Neural progenitor cell (in vitro differentiated cells): Measurements from ENCODE around the gene GPR141. TPM values are rescaled to one million over a fixed set of nuclear protein-coding genes. Genes with fewer than 3 reads are reported as not detected.

ENCODE experiments used
- DNase-seq: peaks from one replicate; pipeline ENCODE4 v3.0.0-alpha.2; 2016; ENCODE audit warnings: low spot score
- H2AFZ ChIP-seq: fragments of 200-600 bp; sonication (generic); replicated peaks from 2 replicates; pipeline ENCODE4 v1.6.1; 2016; ENCODE audit warnings: antibody characterized with exemption
- H3F3A ChIP-seq: fragments of 200-600 bp; sonication (generic); 2 replicates; pipeline ENCODE4 v1.6.1; 2016; ENCODE audit warnings: antibody characterized with exemption, low read depth
- H3K27ac ChIP-seq: fragments of 200-600 bp; sonication (generic); 2 replicates; pipeline ENCODE4 v1.5.1; 2016; ENCODE audit warnings: mild to moderate bottlenecking
- H3K27me3 ChIP-seq: fragments of 200-600 bp; sonication (generic); 2 replicates; pipeline ENCODE4 v1.6.1; 2016; ENCODE audit warnings: mild to moderate bottlenecking, moderate library complexity
- H3K36me3 ChIP-seq: fragments of 200-600 bp; sonication (generic); 2 replicates; pipeline ENCODE4 v1.5.1; 2016
- H3K4me1 ChIP-seq: fragments of 200-600 bp; sonication (generic); 2 replicates; pipeline ENCODE4 v1.6.1; 2016; ENCODE audit warnings: mixed run types
- H3K4me2 ChIP-seq: fragments of 200-600 bp; sonication (generic); 2 replicates; pipeline ENCODE4 v1.6.1; 2016
- H3K4me3 ChIP-seq: fragments of 200-600 bp; sonication (generic); 2 replicates; pipeline ENCODE4 v1.5.1; 2016
- H3K79me2 ChIP-seq: fragments of 200-600 bp; sonication (generic); 2 replicates; pipeline ENCODE4 v1.6.1; 2016; ENCODE audit warnings: low read depth
- H3K9ac ChIP-seq: fragments of 200-600 bp; sonication (generic); 2 replicates; pipeline ENCODE4 v1.6.1; 2016
- H3K9me3 ChIP-seq: fragments of 200-600 bp; sonication (generic); 2 replicates; pipeline ENCODE4 v1.5.1; 2016; ENCODE audit warnings: low read depth
- H4K20me1 ChIP-seq: fragments of 200-600 bp; sonication (generic); 2 replicates; pipeline ENCODE4 v1.6.1; 2016; ENCODE audit warnings: low read depth
- H3K27ac Mint-ChIP-seq: 3 replicates; pipeline ENCODE4 v1.8.0; 2021; ENCODE audit warnings: mixed read lengths
- H3K27me3 Mint-ChIP-seq: 2 replicates; pipeline ENCODE4 v1.8.0; 2022; ENCODE audit warnings: low read depth, mild to moderate bottlenecking, inconsistent platforms, moderate library complexity, mixed read lengths; ENCODE audit not compliant: insufficient read depth
- H3K36me3 Mint-ChIP-seq: 3 replicates; pipeline ENCODE4 v1.8.0; 2021; ENCODE audit warnings: mixed read lengths
- H3K4me1 Mint-ChIP-seq: 3 replicates; pipeline ENCODE4 v1.8.0; 2021; ENCODE audit warnings: mixed read lengths
- H3K4me3 Mint-ChIP-seq: 3 replicates; pipeline ENCODE4 v1.8.0; 2021; ENCODE audit warnings: mild to moderate bottlenecking, moderate library complexity, mixed read lengths
- H3K9me3 Mint-ChIP-seq: 3 replicates; pipeline ENCODE4 v1.8.0; 2020; ENCODE audit warnings: mixed read lengths
- CTCF ChIP-seq: fragments of 200-600 bp; sonication (generic); IDR thresholded peaks from 2 replicates; pipeline ENCODE4 v1.5.1; 2017; ENCODE audit warnings: antibody characterized with exemption, mild to moderate bottlenecking
- EZH2 ChIP-seq: fragments of 200-600 bp; sonication (generic); IDR thresholded peaks from 2 replicates; pipeline ENCODE4 v1.6.1; 2017; ENCODE audit warnings: antibody characterized with exemption, mild to moderate bottlenecking, moderate library complexity
- EZH2phosphoT487 ChIP-seq: fragments of 200-600 bp; sonication (generic); IDR thresholded peaks from 2 replicates; pipeline ENCODE4 v1.6.1; 2017; ENCODE audit warnings: antibody characterized with exemption
- total RNA-seq: library from RNA; depleted of rRNA; stranded (reverse); fragments of >200 nt; gene quantifications from 2 replicates; pipeline ENCODE4 v1.2.3, GENCODE V29; 2015; ENCODE audit warnings: low replicate concordance

GPR141 gene
- total RNA-seq, 1 donor from 2014 or later = 2.6 TPM

GRCh38 chr7:37771801-37772200 lies 88.2 kb downstream of the GPR141 start:
- Histone ChIP-seq H3K9me3 (no peaks in the 10 kb centered on the region), H3K36me3 (no peaks in the 10 kb centered on the region), H3K4me3 (no peak overlapping the region), H3K4me2 (no peak overlapping the region), H3K27ac (no peak overlapping the region), H3K27me3 (no peaks in the 10 kb centered on the region), H3K79me2 (no peaks in the 10 kb centered on the region), H3K9ac (no peak overlapping the region), H3K4me1 (no peaks in the 10 kb centered on the region), H3F3A (no peaks in the 10 kb centered on the region), H4K20me1 (no peaks in the 10 kb centered on the region), H2AFZ (no peak overlapping the region)
- TF ChIP-seq EZH2 (no peak), CTCF (no peak), EZH2phosphoT487 (no peak)
- Mint-ChIP-seq H3K27me3 (no peaks in the 10 kb centered on the region), H3K4me3 (no peak overlapping the region), H3K27ac (no peak overlapping the region), H3K36me3 (no peaks in the 10 kb centered on the region), H3K9me3 (peaks cover 14% of the 10 kb centered on the region), H3K4me1 (peaks cover 4% of the 10 kb centered on the region)
- no peak for DNase-seq

GRCh38 chr7:37775921-37776320 lies 92.4 kb downstream of the GPR141 start:
- Histone ChIP-seq H3K4me2 (no peak overlapping the region), H2AFZ (no peak overlapping the region), H3K4me3 (no peak overlapping the region), H3K27ac (no peak overlapping the region), H3K27me3 (no peaks in the 10 kb centered on the region), H3K9ac (no peak overlapping the region), H4K20me1 (no peaks in the 10 kb centered on the region), H3K9me3 (no peaks in the 10 kb centered on the region), H3K36me3 (no peaks in the 10 kb centered on the region), H3K79me2 (no peaks in the 10 kb centered on the region), H3K4me1 (no peaks in the 10 kb centered on the region), H3F3A (no peaks in the 10 kb centered on the region)
- Mint-ChIP-seq H3K4me3 (no peak overlapping the region), H3K27me3 (no peaks in the 10 kb centered on the region), H3K36me3 (no peaks in the 10 kb centered on the region), H3K27ac (no peak overlapping the region), H3K9me3 (peaks cover 24% of the 10 kb centered on the region), H3K4me1 (peaks cover 4% of the 10 kb centered on the region)
- TF ChIP-seq EZH2 = no peak
- no peak for TF ChIP-seq EZH2phosphoT487
- no peak for TF ChIP-seq CTCF
- DNase-seq = no peak

- Mint-ChIP-seq H3K9me3 (peaks cover 12% of the 10 kb centered on the region), H3K36me3 (no peaks in the 10 kb centered on the region), H3K4me3 (no peak overlapping the region), H3K27ac (no peak overlapping the region), H3K27me3 (no peaks in the 10 kb centered on the region), H3K4me1 (peaks cover 8% of the 10 kb centered on the region)
- peaks cover 8% of the 10 kb centered on the region for H3K4me1 ChIP-seq
- no peaks in the 10 kb centered on the region for H3K79me2 ChIP-seq
- H3K4me3 ChIP-seq = no peak overlapping the region
- no peak overlapping the region for H3K27ac ChIP-seq
- no peak for DNase-seq
- H4K20me1 ChIP-seq = no peaks in the 10 kb centered on the region
- no peak for TF ChIP-seq EZH2phosphoT487
- TF ChIP-seq EZH2 = no peak
- no peak for TF ChIP-seq CTCF
- H3K9ac ChIP-seq = no peak overlapping the region
- H3K9me3 ChIP-seq = no peaks in the 10 kb centered on the region
- no peak overlapping the region for H3K4me2 ChIP-seq
- no peaks in the 10 kb centered on the region for H3F3A ChIP-seq
- no peaks in the 10 kb centered on the region for H3K27me3 ChIP-seq
- no peaks in the 10 kb centered on the region for H3K36me3 ChIP-seq
- no peak overlapping the region for H2AFZ ChIP-seq
Measured at GRCh38 chr7:37781156-37781555, 97.6 kb downstream of the GPR141 start.

GRCh38 chr7:37782166-37782565 lies 98.6 kb downstream of the GPR141 start:
- H3K36me3 Mint-ChIP-seq = no peaks in the 10 kb centered on the region
- H3K27me3 Mint-ChIP-seq = no peaks in the 10 kb centered on the region
- TF ChIP-seq EZH2phosphoT487 = no peak
- no peak for TF ChIP-seq EZH2
- TF ChIP-seq CTCF = no peak
- Histone ChIP-seq H3K9me3 (no peaks in the 10 kb centered on the region), H2AFZ (peak overlapping the region; percentile 31), H3K9ac (no peak overlapping the region), H4K20me1 (no peaks in the 10 kb centered on the region), H3K36me3 (no peaks in the 10 kb centered on the region), H3K27me3 (no peaks in the 10 kb centered on the region), H3K4me2 (no peak overlapping the region), H3F3A (no peaks in the 10 kb centered on the region), H3K79me2 (no peaks in the 10 kb centered on the region), H3K27ac (no peak overlapping the region), H3K4me3 (no peak overlapping the region), H3K4me1 (peaks cover 8% of the 10 kb centered on the region)
- peaks cover 7% of the 10 kb centered on the region for H3K9me3 Mint-ChIP-seq
- H3K4me3 Mint-ChIP-seq = no peak overlapping the region
- H3K27ac Mint-ChIP-seq = peak overlapping the region; percentile 3
- no peak for DNase-seq
- peaks cover 8% of the 10 kb centered on the region for H3K4me1 Mint-ChIP-seq
